HCT116 (cell line): Measurements from ENCODE around the gene DHDDS. TPM values are rescaled to one million over a fixed set of nuclear protein-coding genes. Genes with fewer than 3 reads are reported as not detected.

Experiments used
- ATAC-seq: fragments of 200-7000 bp; cut with Tn5 transposase; 2 replicates; pipeline ENCODE4 v1.9.1; 2020; ENCODE audit warnings: mild to moderate bottlenecking, moderate library complexity
- BruUV-seq: library from RNA; stranded (reverse); fragments of 400-500 nt; replicated peaks from 2 replicates; lab custom pipeline; 2021; lab: Mats Ljungman, UMichigan
- CTCF ChIA-PET: fragments of 300-600 bp; sonication (Branson Sonifier 250); formaldehyde crosslinking; loops from one replicate; lab custom pipeline; 2021; ENCODE audit warnings: antibody characterized with exemption; lab: Charles Lee
- POLR2A ChIA-PET: fragments of 300-600, 350-600 bp; sonication (Branson Sonifier 250); formaldehyde crosslinking; loops from one replicate; lab custom pipeline; 2021; ENCODE audit warnings: antibody characterized with exemption; lab: Charles Lee
- RAD21 ChIA-PET, 2 experiments: fragments of 300-600 bp; sonication (Branson Sonifier 250); formaldehyde crosslinking; loops; one replicate each; lab custom pipeline; 2023; ENCODE audit warnings: low total read pairs in 2 of 2; ENCODE audit not compliant: uncharacterized antibody in 2 of 2, unreplicated experiment in 2 of 2, low non-redundant PET in 1 of 2; lab: Charles Lee
- DNase-seq: peaks from one replicate; pipeline ENCODE4 v3.0.0-alpha.2; 2010; ENCODE audit warnings: low read depth, low spot score
- H2AFZ ChIP-seq: fragments of 200-600 bp; shearing (Covaris generic), sonication (generic); 2 replicates; pipeline ENCODE4 v1.6.1; 2017; ENCODE audit warnings: low read depth, mixed run types, mixed read lengths, antibody characterized with exemption, low read length; ENCODE audit not compliant: poor library complexity, severe bottlenecking
- H3K27ac ChIP-seq: 2 replicates; pipeline ENCODE4 v1.5.1; 2012; ENCODE audit warnings: low read depth, low read length
- H3K27me3 ChIP-seq: fragments of 200-600 bp; sonication (generic); 2 replicates; pipeline ENCODE4 v1.6.1; 2016; ENCODE audit warnings: mixed run types, low read length, mixed read lengths; ENCODE audit not compliant: insufficient read depth
- H3K36me3 ChIP-seq, 2 experiments: fragments of 200-500 bp in 1 of 2; fragments of 200-600 bp in 1 of 2; sonication (Bioruptor generic) in 1 of 2; sonication (generic) in 1 of 2; 2 replicates each; pipeline versions ENCODE4 v1.5.1 to v1.6.1; 2014 to 2016; ENCODE audit warnings: low read length in 2 of 2, inconsistent platforms in 1 of 2, mixed read lengths in 1 of 2, mixed run types in 1 of 2; ENCODE audit not compliant: insufficient read depth in 2 of 2, control insufficient read depth in 1 of 2
- H3K4me1 ChIP-seq, 2 experiments: fragments of 200-600 bp in 1 of 2; sonication (generic) in 1 of 2; 2 replicates each; pipeline versions ENCODE4 v1.5.1 to v1.6.1; 2012 to 2017; ENCODE audit warnings: low read length in 2 of 2, inconsistent platforms in 1 of 2, mild to moderate bottlenecking in 1 of 2, mixed read lengths in 1 of 2, mixed run types in 1 of 2, moderate library complexity in 1 of 2; ENCODE audit not compliant: insufficient read depth in 2 of 2, control insufficient read depth in 1 of 2
- H3K4me2 ChIP-seq: fragments of 200-600 bp; sonication (generic); 2 replicates; pipeline ENCODE4 v1.6.1; 2017; ENCODE audit warnings: mixed run types, low read length, mixed read lengths
- H3K4me3 ChIP-seq, 2 experiments: fragments of 200-600 bp in 1 of 2; sonication (generic) in 1 of 2; replicated peaks in 1 of 2; 2 replicates each; pipeline ENCODE4 v1.5.1; 2011 to 2016; ENCODE audit warnings: low read length in 2 of 2, control low read depth in 1 of 2, low read depth in 1 of 2, mild to moderate bottlenecking in 1 of 2, mixed read lengths in 1 of 2, mixed run types in 1 of 2
- H3K79me2 ChIP-seq: fragments of 200-600 bp; sonication (generic); 2 replicates; pipeline ENCODE4 v1.6.1; 2017; ENCODE audit warnings: mild to moderate bottlenecking, mixed run types, low read length, moderate library complexity, mixed read lengths; ENCODE audit not compliant: insufficient read depth
- H3K9ac ChIP-seq: fragments of 200-600 bp; sonication (generic); 2 replicates; pipeline ENCODE4 v1.6.1; 2016; ENCODE audit warnings: low read length, mixed read lengths
- H3K9me2 ChIP-seq: fragments of 200-600 bp; sonication (generic), shearing (Covaris generic); 2 replicates; pipeline ENCODE4 v1.6.1; 2017; ENCODE audit warnings: mixed run types, mild to moderate bottlenecking, moderate library complexity; ENCODE audit not compliant: insufficient read depth
- H3K9me3 ChIP-seq, 2 experiments: fragments of 200-500 bp in 1 of 2; fragments of 200-600 bp in 1 of 2; sonication (Bioruptor generic) in 1 of 2; sonication (generic) in 1 of 2; 2 replicates each; pipeline ENCODE4 v1.6.1; 2014 to 2017; ENCODE audit warnings: low read length in 2 of 2, mixed read lengths in 2 of 2, inconsistent platforms in 1 of 2, low read depth in 1 of 2, mild to moderate bottlenecking in 1 of 2, mixed run types in 1 of 2, moderate library complexity in 1 of 2; ENCODE audit not compliant: control insufficient read depth in 1 of 2, insufficient read depth in 1 of 2
- H4K20me1 ChIP-seq: fragments of 200-600 bp; sonication (generic), shearing (Covaris generic); 2 replicates; pipeline ENCODE4 v1.6.1; 2017; ENCODE audit warnings: mixed run types, mild to moderate bottlenecking, moderate library complexity; ENCODE audit not compliant: insufficient read depth
- CEBPB ChIP-seq: IDR thresholded peaks from 2 replicates; pipeline ENCODE4 v1.6.1; 2012; ENCODE audit warnings: low read depth
- ELF1 ChIP-seq: IDR thresholded peaks from 2 replicates; pipeline ENCODE4 v1.6.1; 2012; ENCODE audit warnings: low read depth, borderline replicate concordance
- EZH2phosphoT487 ChIP-seq: fragments of 200-600 bp; IDR thresholded peaks from 2 replicates; pipeline ENCODE4 v1.6.1; 2018; ENCODE audit warnings: antibody characterized with exemption, borderline replicate concordance
- JUND ChIP-seq: IDR thresholded peaks from 2 replicates; pipeline ENCODE4 v1.6.1; 2012
- MAX ChIP-seq: IDR thresholded peaks from 2 replicates; pipeline ENCODE4 v1.6.1; 2012
- POLR2A ChIP-seq: IDR thresholded peaks from 2 replicates; pipeline ENCODE4 v1.7.0; 2011; ENCODE audit warnings: borderline replicate concordance; ENCODE audit not compliant: insufficient read depth, insufficient read length; ENCODE audit errors: extremely low read depth
- POLR2AphosphoS5 ChIP-seq: IDR thresholded peaks from 2 replicates; pipeline ENCODE4 v1.6.1; 2011; ENCODE audit warnings: mild to moderate bottlenecking, low read depth, low read length, moderate library complexity
- REST ChIP-seq: IDR thresholded peaks from 2 replicates; pipeline ENCODE4 v1.6.1; 2012; ENCODE audit warnings: low read depth
- SIN3A ChIP-seq: IDR thresholded peaks from 2 replicates; pipeline ENCODE4 v1.6.1; 2012; ENCODE audit warnings: low read depth
- SP1 ChIP-seq: IDR thresholded peaks from 2 replicates; pipeline ENCODE4 v1.6.1; 2012; ENCODE audit warnings: low read depth
- TCF7L2 ChIP-seq: IDR thresholded peaks from 2 replicates; pipeline ENCODE4 v1.7.0; 2011; ENCODE audit warnings: borderline replicate concordance, inconsistent platforms; ENCODE audit not compliant: insufficient read depth, insufficient read length; ENCODE audit errors: extremely low read depth
- YY1 ChIP-seq: IDR thresholded peaks from 2 replicates; pipeline ENCODE4 v1.6.1; 2011; ENCODE audit warnings: low read length, low read depth, moderate library complexity, mild to moderate bottlenecking; ENCODE audit not compliant: insufficient replicate concordance; ENCODE audit errors: extremely low read depth
- ZBTB33 ChIP-seq: IDR thresholded peaks from 2 replicates; pipeline ENCODE4 v1.6.1; 2011; ENCODE audit warnings: mild to moderate bottlenecking, low read length, moderate library complexity; ENCODE audit not compliant: insufficient replicate concordance; ENCODE audit errors: extremely low read depth
- ZFX ChIP-seq: fragments of 450-650 bp; IDR thresholded peaks from 2 replicates; pipeline ENCODE4 v1.6.1; 2017
- ZNF274 ChIP-seq: fragments of 200-500 bp; sonication (Bioruptor generic); IDR thresholded peaks from 2 replicates; pipeline ENCODE4 v1.6.1; 2014; ENCODE audit warnings: mild to moderate bottlenecking, low read depth, low read length, inconsistent platforms
- intact Hi-C: fragments of 100-400 bp; cut with micrococcal nuclease; formaldehyde crosslinking; loops from 2 replicates; pipeline ENCODE4 v1.10.0; 2022
- total RNA-seq: library from RNA; stranded (reverse); gene quantifications from one replicate; pipeline ENCODE4 v1.2.1, GENCODE V29; 2021; ENCODE audit not compliant: unreplicated experiment

DHDDS gene
- total RNA-seq, 1 experiment from 2014 or later: 46.0 TPM

GRCh38 chr1:26434161-26434752, 2.1 kb downstream of the DHDDS start:
- Histone ChIP-seq H3K4me1 (peaks cover 13 to 16% of the 10 kb centered on the region in 2 experiments; a peak in 3 of 4 replicates), H3K79me2 (peaks cover 17% of the 10 kb centered on the region), H3K9me3 (no peaks in the 10 kb centered on the region), H2AFZ (no peak overlapping the region), H3K27me3 (no peaks in the 10 kb centered on the region), H3K36me3 (peaks cover 11 to 14% of the 10 kb centered on the region in 2 experiments), H3K9me2 (no peaks in the 10 kb centered on the region), H3K4me2 (no peak overlapping the region), H4K20me1 (no peaks in the 10 kb centered on the region), H3K4me3 (no peak overlapping the region), H3K27ac (no peak overlapping the region), H3K9ac (no peak overlapping the region)
- ChIA-PET CTCF (interaction anchor here (2.8 kb wide), 1 partner anchor 17 kb away, joined by 17 read pairs; no protein-coding TSS in a partner anchor), POLR2A (no interaction called here), RAD21 (no interaction called here)
- TF ChIP-seq JUND: no peak
- TF ChIP-seq ZBTB33: no peak
- TF ChIP-seq ZFX: no peak
- no peak for TF ChIP-seq ZNF274
- no peak for TF ChIP-seq ELF1
- TF ChIP-seq EZH2phosphoT487: no peak
- TF ChIP-seq REST: no peak
- TF ChIP-seq SP1: no peak
- TF ChIP-seq POLR2AphosphoS5: no peak
- TF ChIP-seq CEBPB: no peak
- no peak for TF ChIP-seq POLR2A
- no peak for TF ChIP-seq TCF7L2
- TF ChIP-seq SIN3A: no peak
- no peak for TF ChIP-seq MAX
- no peak for TF ChIP-seq YY1
- DNase-seq (no peak), ATAC-seq (no peak)
- intact Hi-C loops: no loop called here
- BruUV-seq: no TSS peak
